Hippocampal formation (tissue), 2 donors: ENCODE data around the gene SEMA3C.

Experiments used
- DNase-seq, 2 donors: peaks; one replicate each; lab custom pipeline; 2025; lab: John Stamatoyannopoulos, UW

Gene SEMA3C

DNA sequence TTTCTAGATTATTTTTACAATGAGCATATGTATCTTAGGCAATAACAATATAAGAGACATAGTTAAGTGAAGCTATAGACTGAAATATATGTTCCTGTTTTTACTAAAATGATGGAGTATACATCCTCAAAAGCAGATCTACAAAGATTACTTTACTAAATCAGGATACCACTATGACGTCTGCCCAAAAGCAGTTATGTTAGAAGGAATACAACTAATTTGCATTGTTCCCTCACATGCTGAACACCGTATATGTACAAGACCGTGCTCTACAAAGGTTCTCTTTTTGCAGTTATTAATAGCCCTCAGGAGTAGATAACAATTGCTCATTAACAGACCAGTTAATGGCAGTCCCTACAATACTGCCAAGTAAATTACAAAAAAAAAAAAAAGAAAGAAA, 143.0 kb downstream of the SEMA3C start:
- DNase-seq: no peak

DNA sequence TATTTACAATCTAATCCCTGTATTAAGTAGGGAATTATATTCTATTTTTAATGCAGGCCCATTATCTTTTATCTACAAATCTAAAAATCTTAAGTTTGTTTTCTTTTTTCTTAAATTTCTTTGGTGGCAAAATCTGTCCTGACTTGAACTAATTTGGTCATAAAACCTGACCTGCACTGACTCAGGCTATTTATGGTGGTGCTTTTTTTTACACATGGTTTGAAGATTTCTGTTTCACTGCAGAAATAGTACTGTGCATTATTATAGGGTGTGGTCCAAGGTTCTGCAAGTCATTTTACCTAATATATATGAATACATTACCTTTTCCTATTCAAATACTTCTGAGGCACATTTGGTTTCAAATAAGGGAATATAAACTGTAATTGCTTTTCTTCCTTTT, 143.4 kb downstream of the SEMA3C start:
- DNase-seq: no peak

DNA sequence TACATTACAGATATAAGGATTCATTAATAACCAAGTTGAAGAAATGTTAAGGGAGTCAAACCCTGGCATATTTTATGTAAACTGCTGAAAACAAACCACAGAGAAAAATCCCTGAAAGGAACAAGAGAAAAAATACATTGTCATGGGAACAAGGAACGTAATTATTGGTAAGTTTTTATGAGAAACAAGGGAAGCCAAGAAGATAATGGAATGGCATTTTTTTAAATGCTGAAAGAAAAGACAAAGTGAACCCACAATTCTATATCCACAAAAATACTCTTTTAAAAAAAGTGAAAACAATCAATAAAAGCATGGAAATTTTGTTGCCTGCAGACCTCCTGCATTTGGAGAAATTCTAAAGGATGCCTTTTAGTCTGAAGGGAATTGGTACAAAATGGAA, 144.0 kb downstream of the SEMA3C start:
- DNase-seq: no peak

DNA sequence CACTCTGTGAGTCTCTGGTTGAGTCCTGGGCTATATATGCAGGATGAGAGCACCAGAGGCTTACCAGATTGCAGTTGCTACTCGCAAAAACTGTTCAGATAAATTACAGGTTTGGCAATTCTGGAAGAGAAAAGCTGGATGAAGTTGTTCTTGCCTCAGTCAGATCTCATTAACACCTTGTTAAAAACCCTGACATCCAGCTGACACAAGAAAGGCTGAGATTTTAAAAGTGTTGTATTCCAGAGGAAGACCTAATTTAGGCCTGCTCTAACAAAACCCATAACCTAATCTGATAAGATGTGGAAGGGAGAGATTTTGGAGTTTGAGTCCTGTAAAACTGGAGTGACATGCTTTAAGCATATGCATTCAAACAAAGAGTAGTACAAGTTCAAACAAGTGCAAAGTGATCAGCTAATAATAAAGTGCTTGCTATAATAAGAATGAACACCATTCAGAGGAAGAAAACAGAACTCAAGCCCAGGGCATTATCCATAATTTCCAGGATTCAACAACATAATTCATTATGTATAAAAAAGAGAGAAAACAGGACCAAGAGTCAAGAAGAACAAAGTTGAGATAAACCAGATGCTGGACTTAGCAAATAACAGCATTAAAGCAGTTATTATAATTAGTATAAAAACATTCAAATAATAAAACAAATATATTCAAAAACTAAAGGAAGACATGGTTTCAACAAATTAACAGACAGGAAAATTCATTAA, 144.9 kb downstream of the SEMA3C start:
- DNase-seq: no peak

DNA sequence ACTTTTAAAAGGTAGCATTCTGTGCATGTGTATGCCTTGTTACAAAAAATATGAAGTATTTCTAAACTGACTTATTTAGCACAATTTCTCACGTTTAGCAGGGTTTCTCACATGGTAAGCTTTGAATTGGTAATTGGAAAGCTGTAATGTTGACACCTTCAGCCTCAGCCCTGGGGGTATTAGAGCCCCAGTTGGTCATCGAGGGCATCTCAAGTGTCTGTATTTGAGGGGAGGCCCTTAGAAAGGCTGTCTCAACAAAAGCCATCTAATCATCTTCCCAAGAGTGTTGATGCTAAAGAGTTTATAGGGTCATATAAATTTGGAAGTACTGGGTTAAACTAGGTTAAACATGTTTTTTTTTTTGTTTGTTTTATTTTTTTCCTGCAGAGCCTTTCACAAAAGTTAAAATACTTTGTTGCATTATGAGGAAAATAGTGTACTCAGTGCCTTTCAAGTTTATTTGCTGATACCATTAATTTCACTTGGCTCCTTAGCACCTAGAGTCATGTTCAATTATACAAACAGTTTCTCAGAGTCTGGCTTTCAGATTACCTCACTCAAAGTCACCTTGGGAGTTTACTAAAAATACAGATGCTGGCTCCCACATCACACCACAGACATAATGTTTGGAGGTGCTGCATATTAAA, 146.4 kb downstream of the SEMA3C start:
- DNase-seq: no peak

DNA sequence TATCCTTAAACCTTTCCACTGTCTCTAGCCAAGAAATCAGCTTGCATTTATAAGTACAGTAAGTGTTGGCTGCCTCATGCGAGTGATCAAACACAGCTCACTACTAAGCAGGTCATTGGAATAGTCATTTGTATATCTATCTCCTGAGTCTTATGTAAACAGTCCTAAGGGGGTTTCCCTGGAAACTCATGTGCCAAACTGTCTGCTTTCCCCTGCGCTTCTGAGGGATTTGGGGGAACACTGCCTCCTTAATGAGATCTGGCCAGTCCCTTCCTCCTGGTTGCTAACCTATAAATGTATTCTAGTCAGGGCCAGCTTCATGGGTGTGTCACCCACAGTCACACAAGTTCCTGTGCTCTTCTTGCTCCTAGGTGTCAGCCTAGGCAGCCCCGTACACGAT, 147.3 kb downstream of the SEMA3C start:
- DNase-seq: no peak

DNA sequence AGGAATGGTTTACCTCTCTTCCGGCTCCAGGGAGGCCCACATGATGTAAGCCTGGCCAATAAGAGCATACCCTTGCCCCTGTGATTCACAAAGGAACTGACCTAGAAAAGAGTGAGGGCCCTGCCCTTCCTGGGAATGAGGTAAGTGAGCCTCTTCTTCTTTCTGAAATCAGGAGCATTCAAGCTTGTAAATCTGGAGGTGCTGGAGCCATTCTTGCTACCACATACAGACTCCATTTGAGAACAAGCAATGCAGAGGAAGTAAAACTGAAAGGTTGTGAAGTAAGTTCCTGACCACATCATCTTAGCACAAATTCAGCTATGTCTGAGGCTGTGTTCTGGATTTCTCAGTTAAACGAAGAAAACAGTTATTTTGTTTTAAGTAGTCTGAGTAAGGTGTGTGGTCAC, 148.2 kb downstream of the SEMA3C start:
- no peak for DNase-seq

DNA sequence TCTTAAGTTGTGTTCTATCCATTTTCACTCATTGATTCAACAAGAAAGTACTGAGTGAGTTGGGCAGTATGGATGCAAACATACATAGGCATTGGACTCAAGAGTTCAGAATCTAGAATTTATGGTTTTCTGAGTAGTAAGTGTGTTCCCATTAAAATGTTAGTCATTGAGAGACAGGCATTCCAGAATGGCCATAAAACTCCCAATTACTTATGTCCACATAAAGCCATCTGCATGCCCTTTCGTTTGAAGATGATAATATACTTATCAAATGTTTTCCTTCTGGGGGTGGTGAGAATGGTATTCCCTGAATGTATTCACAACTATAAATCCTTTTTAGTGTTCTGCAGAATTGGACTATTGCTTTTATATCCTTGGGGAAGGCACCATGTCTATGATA, 148.8 kb downstream of the SEMA3C start:
- DNase-seq: no peak

DNA sequence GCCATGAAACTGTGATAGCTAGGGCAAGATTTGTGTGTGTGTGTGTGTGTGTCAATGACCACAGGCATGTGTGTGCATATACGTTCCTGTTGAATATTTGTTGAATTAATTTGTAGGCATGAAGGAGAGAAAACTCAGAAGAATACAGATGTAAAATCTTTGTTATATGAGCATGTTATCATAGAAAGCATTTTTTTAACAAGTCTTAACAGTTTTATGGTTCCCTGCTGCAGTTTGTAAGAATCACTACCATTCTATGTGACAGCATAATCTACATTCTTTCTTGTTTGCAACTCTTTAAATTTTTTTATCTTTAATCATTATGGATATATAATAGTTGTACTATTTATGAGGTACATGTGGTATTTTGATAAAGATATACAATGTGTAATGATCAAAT, 150.1 kb downstream of the SEMA3C start:
- DNase-seq: no peak

DNA sequence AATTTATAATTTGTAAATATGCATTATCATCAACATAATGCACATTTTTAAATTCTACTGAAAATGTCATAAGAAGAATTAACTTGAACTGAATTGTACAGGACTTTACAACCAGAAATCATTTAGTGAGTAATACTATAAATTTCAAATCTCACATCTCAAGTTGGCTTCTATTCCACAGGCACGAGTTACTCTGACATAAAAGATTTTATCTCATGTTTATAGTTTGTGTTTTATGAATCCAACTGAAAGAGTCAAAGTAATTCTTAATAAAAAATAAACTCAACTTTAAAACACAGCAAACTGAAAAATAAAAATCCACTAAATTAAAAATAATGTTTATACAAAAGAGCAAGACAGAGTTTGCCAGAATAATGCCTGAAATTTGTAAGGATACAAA, 151.2 kb downstream of the SEMA3C start:
- no peak for DNase-seq

DNA sequence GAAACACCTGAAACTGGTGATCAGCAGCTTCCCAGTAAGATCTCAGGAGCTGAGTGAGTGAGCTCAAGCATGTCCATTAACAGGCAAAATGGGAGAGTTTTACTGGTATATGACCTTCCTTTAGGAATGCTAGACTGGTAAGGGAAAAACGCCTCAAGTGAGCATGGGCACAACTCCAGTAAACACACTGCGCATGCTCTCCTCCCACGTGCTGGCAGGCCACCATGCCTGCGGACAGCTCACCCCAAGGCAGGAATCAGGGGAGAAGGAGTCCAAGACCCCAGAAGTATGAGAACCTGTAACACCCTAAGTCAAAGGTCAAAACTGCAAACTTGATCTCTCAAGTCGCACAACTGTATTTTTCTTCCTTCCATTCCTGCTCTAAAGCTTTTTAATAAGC, 152.1 kb downstream of the SEMA3C start:
- no peak for DNase-seq

DNA sequence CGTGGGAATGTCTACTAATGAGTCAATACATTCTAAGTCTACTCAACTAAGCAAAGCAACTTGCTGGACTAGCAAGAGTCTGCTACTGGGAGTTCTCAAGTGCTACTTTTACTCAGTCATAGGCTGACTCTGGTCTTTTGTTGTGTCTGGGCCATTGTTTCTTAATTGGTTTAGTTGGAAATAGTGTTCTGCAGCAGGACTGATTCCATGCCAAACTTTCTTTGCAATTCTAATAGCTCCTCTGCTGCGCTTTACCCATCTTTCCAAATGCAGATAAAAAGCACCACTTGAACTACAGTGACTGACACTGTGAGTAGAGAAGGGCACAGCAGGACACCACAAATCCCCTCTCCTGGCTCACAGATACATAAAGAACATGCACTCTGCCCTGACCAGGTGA, 154.7 kb downstream of the SEMA3C start:
- DNase-seq: no peak

DNA sequence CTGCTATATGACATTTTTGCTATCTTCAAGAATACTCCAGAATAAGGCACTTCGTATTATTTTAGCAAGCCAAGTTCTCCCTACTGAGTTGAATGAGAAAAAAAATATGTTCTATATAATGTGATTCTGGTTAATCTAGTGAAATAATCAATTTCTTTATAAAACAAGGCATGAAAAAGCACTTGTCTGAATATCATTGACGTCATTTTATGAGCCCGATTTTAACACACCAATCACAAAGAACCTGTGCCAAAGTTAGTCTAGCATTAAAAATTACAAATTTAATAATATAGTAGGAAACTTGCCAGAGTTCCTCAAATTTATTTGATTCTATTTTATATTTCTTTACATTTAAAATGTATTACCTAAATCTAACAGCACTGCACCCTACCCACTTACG, 155.1 kb downstream of the SEMA3C start:
- no peak for DNase-seq

DNA sequence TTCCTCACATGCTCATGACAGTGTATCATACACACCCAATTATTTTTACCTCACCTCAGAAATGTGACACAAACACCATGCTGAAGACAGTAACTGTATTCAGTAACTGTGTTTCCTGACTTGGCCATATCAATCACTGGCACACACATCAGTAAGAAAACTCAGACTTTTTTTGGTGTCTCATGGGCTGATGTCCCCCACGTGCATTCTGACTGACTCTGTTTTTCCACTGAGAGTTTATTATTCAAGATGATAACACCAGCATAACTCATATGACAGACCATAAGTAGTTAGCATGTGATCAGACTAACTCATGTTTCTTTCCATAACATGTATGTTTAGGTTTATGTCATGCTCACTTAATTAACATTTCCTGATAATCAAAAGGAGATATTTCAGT, 155.6 kb downstream of the SEMA3C start:
- no peak for DNase-seq

DNA sequence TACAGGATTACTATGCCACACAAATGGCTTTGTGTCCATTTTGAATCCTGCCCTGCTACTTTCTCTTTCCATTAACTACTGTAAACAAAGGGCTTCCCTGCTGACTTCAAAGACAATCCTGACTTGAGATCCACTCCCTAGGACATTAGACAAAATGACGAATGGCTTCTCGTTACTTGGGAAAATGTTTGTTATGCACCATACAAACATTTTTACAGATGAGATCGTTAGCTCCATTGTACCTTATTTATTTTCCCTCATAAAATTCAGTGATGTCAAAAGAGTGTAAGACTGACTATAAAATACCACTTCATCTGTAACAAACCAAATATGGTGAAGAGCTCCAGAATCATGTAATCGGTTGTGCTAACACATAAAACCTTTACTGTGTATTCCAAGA, 158.6 kb downstream of the SEMA3C start:
- no peak for DNase-seq

DNA sequence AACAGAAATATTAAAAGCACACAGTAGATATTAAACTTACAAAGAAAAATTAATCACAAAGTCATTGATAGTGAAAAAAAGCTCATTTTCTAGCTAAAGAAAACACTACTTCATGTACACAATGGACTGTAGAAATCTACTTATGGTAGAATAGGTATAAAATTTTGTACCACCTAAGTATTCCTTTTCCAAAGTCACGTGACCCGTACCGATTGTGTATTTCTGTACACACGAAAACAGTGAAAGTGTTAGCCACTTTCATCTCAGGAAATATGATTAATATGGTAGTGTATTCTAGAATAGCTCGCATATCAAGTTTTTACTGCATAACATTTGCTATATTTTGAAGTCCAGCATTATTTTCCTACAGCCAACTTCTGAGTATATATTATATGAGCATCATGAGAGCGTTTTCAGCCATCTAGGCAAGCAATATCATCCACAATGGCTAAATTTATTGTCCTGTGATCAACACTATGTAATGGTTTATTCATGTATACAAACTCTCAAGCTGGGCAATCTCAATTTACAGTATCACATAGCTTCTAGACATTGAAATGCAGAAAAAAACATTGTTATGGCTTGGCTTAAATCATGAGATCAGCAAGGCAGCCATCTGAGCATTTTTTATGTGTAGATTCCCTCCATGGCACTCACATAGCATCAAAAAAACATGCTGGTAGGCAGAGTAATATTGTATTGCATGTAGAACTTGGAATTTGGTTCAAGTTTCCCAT, 165.7 kb downstream of the SEMA3C start:
- no peak for DNase-seq

DNA sequence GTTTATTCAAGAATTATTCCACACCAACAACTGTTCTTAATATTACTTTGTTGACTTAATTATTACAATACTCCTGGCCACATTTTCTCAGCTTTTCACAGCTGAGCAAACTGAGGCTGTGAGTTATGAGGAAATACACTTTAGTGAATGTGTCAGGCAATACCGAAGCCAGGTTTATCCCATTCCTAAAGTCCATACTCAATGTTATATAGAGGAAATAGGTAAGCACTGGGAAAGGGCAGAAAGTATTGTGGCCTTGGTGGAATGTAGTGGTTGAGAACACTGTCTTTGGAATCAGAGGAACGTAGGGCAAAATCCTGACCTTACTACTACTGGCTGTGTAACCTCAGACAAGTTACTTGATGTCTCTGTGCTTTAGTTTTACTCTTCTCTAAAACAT, 169.6 kb downstream of the SEMA3C start:
- DNase-seq: no peak

DNA sequence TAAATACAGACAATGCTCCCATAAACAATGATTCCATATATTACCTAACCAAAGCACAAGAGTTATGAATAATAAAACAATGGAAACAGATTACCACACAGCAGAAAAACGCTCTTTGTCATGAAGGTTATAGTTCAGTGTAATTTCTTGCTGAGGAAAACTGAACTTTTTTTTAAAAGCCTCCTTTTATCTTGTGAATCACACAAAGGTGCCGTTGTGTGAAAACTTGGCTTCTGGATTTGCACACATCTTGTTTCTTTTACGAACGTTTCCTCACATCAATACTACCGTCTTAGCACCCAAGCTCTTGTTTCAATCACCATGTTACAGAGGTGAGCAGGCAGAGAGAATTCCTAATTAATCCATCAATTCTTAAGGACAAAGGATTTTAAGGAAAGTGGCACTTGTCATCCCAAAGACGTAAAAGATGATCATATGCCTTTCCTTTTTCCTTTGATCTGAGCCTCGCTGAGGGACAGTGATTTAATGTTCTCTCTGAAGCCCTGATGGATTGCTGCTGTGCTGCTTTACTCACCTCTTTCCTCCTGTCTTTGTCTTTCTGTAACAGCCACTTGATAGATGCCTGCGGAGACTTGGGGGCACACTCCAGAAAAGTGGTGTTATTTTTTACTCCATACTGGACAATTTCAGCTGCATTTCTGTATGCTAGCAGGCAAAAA, 170.3 kb downstream of the SEMA3C start:
- DNase-seq: no peak

DNA sequence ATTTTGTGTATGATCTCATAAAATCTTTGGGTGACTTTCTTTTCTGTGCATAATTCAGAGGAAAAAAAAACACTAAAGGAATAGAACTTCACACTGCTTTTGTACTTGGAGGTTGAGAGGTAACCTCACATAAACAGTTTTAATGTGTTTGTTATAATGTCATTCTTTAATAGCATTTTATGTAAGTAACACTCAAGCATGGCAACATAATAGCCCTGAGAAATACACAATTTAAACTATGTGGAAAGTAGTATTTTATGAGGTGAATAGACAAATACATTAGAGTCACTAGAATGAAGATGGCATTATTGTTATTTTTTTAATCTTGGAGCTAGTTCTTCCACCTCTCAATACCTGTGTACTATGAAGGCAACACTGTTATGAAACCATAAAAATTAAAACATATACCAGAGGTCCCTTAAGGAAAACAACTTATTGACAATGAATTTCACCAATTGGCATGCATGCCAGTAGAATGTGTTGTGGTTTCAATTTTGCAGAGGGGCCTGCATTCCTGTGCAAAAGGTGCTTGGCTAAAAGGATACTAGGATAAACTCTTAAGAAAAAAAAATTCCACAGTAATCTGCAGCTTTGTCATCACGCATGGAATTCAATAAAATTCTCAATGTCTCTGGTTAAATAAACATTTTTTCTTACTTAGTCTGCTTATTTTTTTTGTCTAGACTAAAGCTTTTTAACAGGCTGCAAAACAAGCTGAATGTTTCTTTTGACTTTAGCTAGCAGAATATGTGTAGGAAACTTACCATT, 177.9 kb downstream of the SEMA3C start:
- no peak for DNase-seq

DNA sequence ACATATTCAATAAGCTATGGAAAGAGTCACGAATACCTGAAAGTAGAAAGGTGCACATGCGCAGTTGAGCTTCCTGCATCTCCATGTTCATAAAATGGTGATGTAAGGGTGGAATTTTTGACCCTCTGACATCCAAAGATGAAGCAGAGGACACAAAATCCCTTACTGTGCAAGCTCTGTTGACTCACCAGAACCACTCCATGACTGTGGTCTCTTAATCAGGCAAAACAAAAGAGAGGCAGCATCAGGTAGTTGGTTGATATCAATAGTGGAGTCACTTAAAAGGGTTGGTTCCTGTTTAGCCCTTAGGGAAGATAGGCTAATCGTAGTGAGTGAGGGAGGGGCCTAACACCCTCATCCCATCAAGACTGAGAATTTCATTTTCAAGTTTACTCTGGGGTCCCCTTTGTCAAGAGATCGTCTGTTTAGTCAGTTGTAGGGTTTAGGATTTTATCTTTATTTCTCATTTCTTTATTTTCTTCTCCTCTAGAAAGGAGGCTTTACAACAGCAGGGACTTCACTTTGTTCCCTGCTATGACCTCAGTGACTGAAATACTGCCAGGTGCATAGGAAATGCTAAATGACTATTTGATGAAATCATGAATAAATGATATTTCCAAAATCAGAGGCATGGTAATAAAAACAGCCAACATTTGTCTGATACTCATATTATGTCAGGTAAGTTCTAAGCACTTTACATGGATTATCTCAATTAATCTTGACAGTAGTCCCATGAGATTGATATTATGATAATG, 182.3 kb downstream of the SEMA3C start:
- no peak for DNase-seq

DNA sequence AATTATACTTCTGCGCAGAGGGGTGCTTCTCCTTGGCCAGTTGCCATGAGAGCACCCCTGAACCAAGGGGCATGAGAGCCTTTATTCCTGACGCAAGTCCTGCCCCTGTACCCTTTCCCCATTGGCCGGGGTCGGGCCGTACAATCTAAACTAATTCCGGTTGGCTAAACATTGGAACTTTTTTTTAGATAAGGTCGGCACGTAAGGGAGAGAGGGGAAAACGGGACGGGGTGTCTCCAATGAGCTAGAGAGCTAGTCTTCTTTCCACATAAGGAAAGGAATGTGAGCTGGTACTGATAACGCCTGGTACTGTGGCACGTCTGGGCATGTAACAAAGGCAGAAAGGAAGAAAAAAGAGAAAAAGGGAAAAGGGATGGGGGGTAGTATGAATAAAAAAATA, 183.5 kb downstream of the SEMA3C start:
- no peak for DNase-seq
